ENCODE results near the gene VAMP2. TPM values are rescaled to one million over a fixed set of nuclear protein-coding genes. Genes with fewer than 3 reads are reported as not detected.

The VAMP2 gene
- total RNA-seq = 10 to 100 TPM; 75.2 to 79.1 TPM

DNA sequence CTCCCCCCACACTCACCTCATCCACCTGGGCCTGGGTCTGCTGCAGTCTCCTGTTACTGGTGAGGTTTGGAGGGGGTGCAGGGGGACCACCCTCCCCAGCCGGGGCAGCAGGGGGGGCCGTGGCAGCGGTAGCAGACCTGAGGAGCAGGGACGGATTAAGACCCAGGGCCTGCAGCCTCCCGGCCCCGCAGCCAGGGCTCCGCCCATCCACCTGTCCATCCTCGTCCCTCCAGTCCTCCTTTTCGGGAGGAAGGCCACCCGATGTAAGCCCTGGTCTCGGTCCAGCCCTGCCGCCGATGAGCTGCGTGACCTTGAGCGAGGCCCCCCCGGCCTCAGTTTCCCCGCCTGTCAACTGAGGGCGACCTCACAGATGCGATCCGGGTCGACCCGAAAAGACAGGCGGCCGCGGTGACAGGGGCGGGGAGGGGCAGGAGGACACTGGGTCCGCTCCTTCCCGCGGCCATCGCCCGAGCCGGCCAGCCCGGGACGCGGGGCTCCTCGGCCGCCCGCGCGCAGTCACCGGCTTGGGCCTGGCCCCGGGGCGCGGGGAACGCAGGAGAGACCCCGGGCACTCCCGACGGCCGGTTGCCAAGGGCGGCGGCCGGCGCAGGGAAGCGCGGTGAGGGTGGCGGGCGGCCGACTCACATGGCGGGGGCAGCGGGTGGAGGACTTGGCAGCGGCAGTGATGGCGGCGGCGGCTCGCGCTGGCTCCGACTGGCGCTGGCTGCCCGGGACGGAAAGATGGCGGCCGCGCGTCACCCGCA, at the start of gene VAMP2:
Gene VAMP2, minus strand, starts transcription at position 716 of the 764 bp plus-strand sequence. Its CDS starts 69 bp downstream, at position 647.
- H3K4me3 Mint-ChIP-seq = peak within 1 kb of the TSS; percentile 81
- POLR2A ChIA-PET = interaction anchor here (0.7 to 16.5 kb wide), 11 partner anchors 11 to 133 kb away, joined by 3 to 653 read pairs (median 7); partner anchors contain the start of genes CTC1, PFAS, SLC25A35 and TMEM107
- H3K4me1 Mint-ChIP-seq = peaks cover 59% of the 10 kb centered on the region

DNA sequence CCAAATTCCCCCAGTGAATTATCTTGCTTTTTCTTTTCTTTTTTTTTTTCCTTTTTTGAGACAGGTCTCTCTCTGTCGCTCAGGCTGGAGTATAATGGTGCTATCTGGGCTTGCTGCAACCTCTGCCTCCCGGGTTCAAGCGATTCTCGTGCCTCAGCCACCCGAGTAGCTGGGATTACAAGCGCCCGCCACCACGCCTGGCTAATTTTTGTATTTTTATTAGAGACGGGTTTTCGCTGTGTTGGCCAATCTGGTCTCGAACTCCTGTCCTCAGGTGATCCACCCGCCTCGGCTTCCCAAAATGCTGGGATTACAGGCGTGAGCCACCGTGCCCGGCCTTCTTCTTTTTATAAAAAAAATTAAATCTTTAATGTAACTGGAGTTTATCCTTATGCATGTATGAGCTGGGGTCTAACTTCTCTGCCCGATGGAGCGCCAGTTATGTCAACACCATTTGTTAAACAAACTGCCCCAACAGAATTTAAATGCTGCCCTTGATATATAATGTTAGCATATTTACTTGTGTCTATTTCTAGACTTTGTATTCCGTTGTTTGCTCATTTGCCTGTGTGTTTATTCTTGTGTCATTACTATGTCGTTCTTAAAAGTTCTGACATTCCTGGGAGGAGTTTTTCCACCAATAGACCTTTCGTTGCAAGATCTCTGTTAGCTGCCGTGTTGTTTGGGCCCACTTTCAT, 48.2 kb upstream of the VAMP2 start:
- POLR2A ChIA-PET = interaction anchor here (0.7 to 25.1 kb wide), 20 partner anchors 13 to 224 kb away, joined by 3 to 612 read pairs (median 8); partner anchors contain the start of genes BORCS6, CTC1, NDEL1 and PFAS
- Mint-ChIP-seq H3K27me3 (no peaks in the 10 kb centered on the region), H3K4me1 (peaks cover 39% of the 10 kb centered on the region), H3K4me3 (peak overlapping the region; percentile 87), H3K36me3 (ENCODE audit: low read depth) (peaks cover 35% of the 10 kb centered on the region), H3K9me3 (no peaks in the 10 kb centered on the region), H3K27ac (peak overlapping the region; percentile 86)
- CTCF ChIA-PET = interaction anchor here (0.6 to 1.7 kb wide), 11 partner anchors 8 to 90 kb away, joined by 3 to 14 read pairs (median 4); partner anchors contain the start of genes BORCS6 and SLC25A35
- DNase-seq = no peak

More for the DNA sequence above, at the start of gene VAMP2:
- Mint-ChIP-seq H3K27me3 (no peaks in the 10 kb centered on the region), H3K36me3 (ENCODE audit: low read depth) (peaks cover 34% of the 10 kb centered on the region), H3K9me3 (no peaks in the 10 kb centered on the region), H3K27ac (peak within 1 kb of the TSS; percentile 98)
- peak; percentile 89 for DNase-seq
- CTCF ChIA-PET = interaction anchor here (1.3 to 7.0 kb wide), 2 partner anchors 25 to 43 kb away, joined by 3 to 44 read pairs; partner anchors contain the start of gene ALOXE3

DNA sequence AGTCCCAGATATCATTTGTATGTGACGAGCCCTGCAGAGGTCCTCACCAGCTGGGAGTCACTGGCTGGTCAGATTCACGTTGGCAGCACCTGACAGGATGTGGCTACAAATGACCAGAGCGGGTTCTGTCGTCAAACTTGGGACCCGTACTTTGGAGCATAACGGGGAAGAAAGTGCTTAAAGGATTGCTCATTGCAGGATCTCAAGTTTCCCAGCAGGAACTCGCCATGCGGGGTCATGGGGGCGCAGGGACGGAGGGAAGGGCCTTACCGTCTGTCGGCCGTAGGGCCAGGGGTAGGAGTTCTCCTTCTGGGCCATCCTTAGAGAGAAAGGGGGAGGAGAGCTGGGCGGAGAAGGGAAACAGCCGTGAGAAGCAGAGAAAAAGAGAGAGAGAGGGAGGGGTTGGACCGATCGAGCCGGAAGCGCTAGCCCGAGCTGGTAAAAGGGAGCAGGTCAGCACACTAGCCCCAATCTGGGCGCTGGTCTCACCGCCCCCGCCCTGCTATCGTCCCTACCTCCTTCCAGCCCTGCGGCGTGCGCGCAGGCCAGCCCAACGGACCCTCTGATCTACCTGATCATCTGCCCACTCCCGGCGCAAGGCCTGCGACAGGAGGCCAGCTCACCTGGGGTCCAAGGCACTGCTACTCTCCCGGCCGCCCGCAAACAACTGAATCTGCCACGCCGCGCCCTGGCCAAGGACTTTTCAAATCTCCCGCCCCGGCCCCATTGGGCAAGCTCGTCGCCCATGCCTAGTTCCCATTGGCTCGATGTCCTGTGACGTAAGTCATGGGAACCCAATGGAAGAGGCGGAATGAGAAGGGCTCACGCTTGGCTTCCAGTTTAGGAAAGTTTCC, 47.4 kb upstream of the VAMP2 start, which contains the start of gene AURKB:
Gene AURKB, minus strand, starts transcription at position 669 of the 854 bp plus-strand sequence. Its CDS starts 351 bp downstream, at position 318.
- peak within 1 kb of the TSS; percentile 87 for H3K4me3 Mint-ChIP-seq
- peaks cover 39% of the 10 kb centered on the region for H3K4me1 Mint-ChIP-seq
- CTCF ChIA-PET = interaction anchor here (0.6 to 1.7 kb wide), 11 partner anchors 9 to 91 kb away, joined by 3 to 14 read pairs (median 4); partner anchors contain the start of genes BORCS6 and SLC25A35
- H3K9me3 Mint-ChIP-seq = no peaks in the 10 kb centered on the region
- peak; percentile 94 for DNase-seq
- H3K36me3 Mint-ChIP-seq (ENCODE audit: low read depth) = peaks cover 40% of the 10 kb centered on the region
- POLR2A ChIA-PET = interaction anchor here (0.7 to 25.1 kb wide), 20 partner anchors 14 to 225 kb away, joined by 3 to 612 read pairs (median 8); partner anchors contain the start of genes BORCS6, CTC1, NDEL1 and PFAS
- no peaks in the 10 kb centered on the region for H3K27me3 Mint-ChIP-seq
- H3K27ac Mint-ChIP-seq = peak within 1 kb of the TSS; percentile 86

- Mint-ChIP-seq H3K4me1 (peaks cover 46% of the 10 kb centered on the region), H3K36me3 (ENCODE audit: low read depth) (peaks cover 66% of the 10 kb centered on the region), H3K27me3 (no peaks in the 10 kb centered on the region), H3K9me3 (no peaks in the 10 kb centered on the region), H3K27ac (peak overlapping the region; percentile 58), H3K4me3 (no peak overlapping the region)
- CTCF ChIA-PET = interaction anchor here (0.5 to 1.8 kb wide), 3 partner anchors 8 to 15 kb away, joined by 3 to 6 read pairs (median 5); no protein-coding TSS in a partner anchor
- POLR2A ChIA-PET = interaction anchor here (1.2 to 25.1 kb wide), 6 partner anchors 14 to 89 kb away, joined by 3 to 612 read pairs (median 6); partner anchors contain the start of genes BORCS6 and SLC25A35
- no peak for DNase-seq
Observed at GRCh38 chr17:8206536-8206935, 43.8 kb upstream of the VAMP2 start.

DNA sequence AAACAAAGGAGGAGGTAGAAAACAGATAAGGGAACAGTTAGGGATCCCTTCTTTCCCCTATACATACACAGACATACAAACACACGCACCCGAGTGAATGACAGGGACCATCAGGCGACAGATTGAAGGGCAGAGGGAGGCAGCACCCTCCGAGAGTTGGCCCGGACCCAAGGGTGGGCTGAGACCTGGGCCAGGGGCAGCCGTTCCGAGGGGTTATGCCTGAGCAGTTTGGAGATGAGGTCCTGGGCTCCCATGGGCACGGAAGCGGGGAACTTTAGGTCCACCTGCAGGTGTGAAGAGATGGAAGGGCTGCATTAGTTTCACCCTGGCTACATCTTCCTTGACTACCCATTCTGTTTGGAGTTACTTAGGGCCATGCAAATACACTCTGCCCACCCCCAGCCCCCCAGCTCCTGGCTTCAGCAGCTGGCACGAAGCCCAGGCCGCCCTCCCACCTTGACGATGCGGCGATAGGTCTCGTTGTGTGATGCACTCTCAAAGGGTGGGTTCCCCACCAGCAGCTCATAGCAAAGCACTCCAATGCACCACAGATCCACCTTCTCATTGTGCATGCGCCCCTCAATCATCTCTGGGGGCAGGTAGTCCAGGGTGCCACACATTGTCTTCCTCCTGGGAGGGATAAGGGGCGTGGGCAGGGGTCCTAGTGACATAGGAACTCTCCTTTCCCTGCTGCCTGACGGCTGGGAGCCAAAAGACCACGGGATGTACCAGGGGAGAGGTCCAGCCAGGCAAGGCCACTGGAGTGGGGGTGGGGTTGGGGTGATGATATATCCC, 42.2 kb upstream of the VAMP2 start:
- ChIA-PET POLR2A (interaction anchor here (11.5 to 25.1 kb wide), 2 partner anchors 13 to 19 kb away, joined by 237 to 612 read pairs; partner anchors contain the start of gene BORCS6), CTCF (no interaction called here)
- H3K4me3 Mint-ChIP-seq = no peak overlapping the region
- H3K27ac Mint-ChIP-seq = no peak overlapping the region
- DNase-seq = no peak
- no peaks in the 10 kb centered on the region for H3K27me3 Mint-ChIP-seq
- peaks cover 73% of the 10 kb centered on the region for H3K36me3 Mint-ChIP-seq (ENCODE audit: low read depth)
- peaks cover 47% of the 10 kb centered on the region for H3K4me1 Mint-ChIP-seq
- no peaks in the 10 kb centered on the region for H3K9me3 Mint-ChIP-seq

GRCh38 chr17:8192070-8192815, 29.5 kb upstream of the VAMP2 start:
- Mint-ChIP-seq H3K27ac (no peak overlapping the region), H3K36me3 (ENCODE audit: low read depth) (no peaks in the 10 kb centered on the region), H3K27me3 (no peaks in the 10 kb centered on the region), H3K9me3 (no peaks in the 10 kb centered on the region), H3K4me1 (peaks cover 22% of the 10 kb centered on the region), H3K4me3 (no peak overlapping the region)
- CTCF ChIA-PET = interaction anchor here (0.6 to 2.0 kb wide), 10 partner anchors 11 to 553 kb away, joined by 3 to 9 read pairs (median 4); partner anchors contain the start of gene SLC25A35
- POLR2A ChIA-PET = interaction anchor here (0.8 to 21.0 kb wide), 12 partner anchors 8 to 505 kb away, joined by 3 to 612 read pairs (median 10); partner anchors contain the start of genes AURKB, CTC1, PFAS and RANGRF
- peak; percentile 79 for DNase-seq

DNA sequence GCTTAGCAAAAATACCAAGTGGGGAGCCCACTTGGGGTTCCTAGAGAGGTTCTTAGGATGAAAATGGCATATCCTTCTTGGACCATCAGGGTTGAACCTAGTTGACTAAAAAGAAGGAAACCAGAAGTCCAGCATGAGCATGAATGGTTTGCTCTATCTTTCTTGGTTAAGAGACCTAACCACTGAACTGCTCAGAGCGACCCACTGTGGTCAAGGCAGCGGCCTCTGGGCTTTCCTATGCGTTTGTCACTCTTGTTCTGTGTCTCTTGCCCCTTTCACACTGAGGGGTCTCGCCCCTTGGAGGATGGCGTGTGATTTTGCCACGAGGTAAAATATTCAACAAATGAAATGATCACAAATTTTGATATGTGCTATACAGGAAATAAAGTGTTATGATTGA, 27.8 kb upstream of the VAMP2 start:
- Mint-ChIP-seq H3K4me3 (no peak overlapping the region), H3K9me3 (no peaks in the 10 kb centered on the region), H3K27me3 (no peaks in the 10 kb centered on the region), H3K4me1 (peaks cover 13% of the 10 kb centered on the region), H3K27ac (no peak overlapping the region), H3K36me3 (ENCODE audit: low read depth) (no peaks in the 10 kb centered on the region)
- ChIA-PET POLR2A (interaction anchor here (0.7 to 21.0 kb wide), 11 partner anchors 10 to 193 kb away, joined by 3 to 612 read pairs (median 23); partner anchors contain the start of genes ALOXE3, AURKB, CTC1 and PFAS), CTCF (interaction anchor here (0.6 to 5.5 kb wide), 16 partner anchors 9 to 186 kb away, joined by 3 to 52 read pairs (median 5); partner anchors contain the start of genes AURKB, CTC1, KRABD2 and PFAS)
- DNase-seq = no peak

GRCh38 chr17:8189711-8190477, 27.1 kb upstream of the VAMP2 start, which contains the start of gene BORCS6:
TSS of gene BORCS6 (minus strand) at chr17:8190180. CDS start at chr17:8190140, 40 bp downstream.
- H3K4me1 Mint-ChIP-seq = peaks cover 13% of the 10 kb centered on the region
- H3K36me3 Mint-ChIP-seq (ENCODE audit: low read depth) = no peaks in the 10 kb centered on the region
- peak; percentile 97 for DNase-seq
- ChIA-PET POLR2A (interaction anchor here (0.7 to 21.0 kb wide), 13 partner anchors 11 to 194 kb away, joined by 3 to 612 read pairs (median 14); partner anchors contain the start of genes ALOXE3, AURKB, CTC1 and PFAS), CTCF (interaction anchor here (0.6 to 5.5 kb wide), 16 partner anchors 9 to 186 kb away, joined by 3 to 52 read pairs (median 5); partner anchors contain the start of genes AURKB, CTC1, KRABD2 and PFAS)
- H3K27ac Mint-ChIP-seq = no peak within 1 kb of the TSS
- H3K27me3 Mint-ChIP-seq = no peaks in the 10 kb centered on the region
- no peaks in the 10 kb centered on the region for H3K9me3 Mint-ChIP-seq
- H3K4me3 Mint-ChIP-seq = no peak within 1 kb of the TSS

- Mint-ChIP-seq H3K4me1 (peaks cover 14% of the 10 kb centered on the region), H3K27ac (no peak overlapping the region), H3K27me3 (no peaks in the 10 kb centered on the region), H3K36me3 (ENCODE audit: low read depth) (no peaks in the 10 kb centered on the region), H3K9me3 (no peaks in the 10 kb centered on the region), H3K4me3 (no peak overlapping the region)
- POLR2A ChIA-PET = interaction anchor here (0.9 to 21.0 kb wide), 16 partner anchors 10 to 273 kb away, joined by 3 to 612 read pairs (median 15); partner anchors contain the start of genes ALOXE3, AURKB, CTC1 and PFAS
- peak; percentile 44 for DNase-seq
- CTCF ChIA-PET = interaction anchor here (1.1 to 5.5 kb wide), 6 partner anchors 19 to 187 kb away, joined by 4 to 52 read pairs (median 6); partner anchors contain the start of genes AURKB, KRABD2 and SLC25A35
Observed at GRCh38 chr17:8189041-8189710, 26.4 kb upstream of the VAMP2 start.

Measured in activated CD4-positive, alpha-beta memory T cell treated with anti-CD3 and anti-CD28 coated beads, Interleukin-2, amount 10 ng/mL, durations not matched to agents 7 days and 5 days (primary cell).